Dedifferentiated amniotic fluid mesenchymal stem cell (primary cell): ENCODE results near the gene NMU.
"Not testable (repeated sequence)": the region's sequence is repeated elsewhere in the genome, so short reads cannot be mapped to it uniquely, and the experiment has no call there.

ENCODE experiments used
- DNase-seq: peaks from one replicate; pipeline ENCODE4 v3.0.0-alpha.2; 2016; ENCODE audit errors: extremely low spot score

NMU gene

DNA sequence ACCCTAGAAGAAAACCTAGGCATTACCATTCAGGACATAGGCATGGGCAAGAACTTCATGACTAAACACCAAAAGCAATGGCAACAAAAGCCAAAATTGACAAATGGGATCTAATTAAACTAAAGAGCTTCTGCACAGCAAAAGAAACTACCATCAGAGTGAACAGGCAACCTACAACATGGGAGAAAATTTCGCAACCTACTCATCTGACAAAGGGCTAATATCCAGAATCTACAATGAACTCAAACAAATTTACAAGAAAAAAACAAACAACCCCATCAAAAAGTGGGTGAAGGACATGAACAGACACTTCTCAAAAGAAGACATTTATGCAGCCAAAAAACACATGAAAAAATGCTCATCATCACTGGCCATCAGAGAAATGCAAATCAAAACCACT lies 12.0 kb downstream of the NMU start:
- DNase-seq = not testable (repeated sequence)

DNA sequence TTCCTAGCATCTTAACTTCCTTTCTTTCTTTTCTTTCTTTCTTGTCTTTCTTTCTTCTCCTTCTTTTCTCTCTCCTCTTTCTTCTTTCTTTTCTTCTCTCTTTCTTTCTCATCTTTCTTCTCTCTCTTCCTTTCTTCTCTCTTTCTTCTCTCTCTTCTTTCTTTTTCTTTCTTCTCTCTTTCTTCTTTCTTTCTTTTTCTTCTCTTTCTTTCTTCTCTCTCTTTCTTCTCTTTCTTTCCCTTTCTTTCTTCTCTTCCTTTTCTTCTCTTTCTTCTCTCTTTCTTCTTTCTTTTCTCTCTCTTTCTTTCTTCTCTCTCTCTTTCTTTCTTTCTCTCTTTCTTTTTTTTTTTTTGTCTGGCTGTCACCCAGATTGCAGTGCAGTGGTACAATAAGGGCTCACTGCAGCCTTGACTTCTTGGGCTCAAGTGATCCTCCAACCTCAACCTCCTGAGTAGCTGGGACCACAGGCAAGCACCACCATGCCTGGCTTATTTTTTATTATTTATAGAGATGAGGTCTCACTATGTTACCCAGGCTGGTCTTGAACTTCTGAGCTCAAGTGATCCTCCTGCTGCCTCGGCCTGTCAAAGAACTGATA lies 17.5 kb downstream of the NMU start:
- no peak for DNase-seq

DNA sequence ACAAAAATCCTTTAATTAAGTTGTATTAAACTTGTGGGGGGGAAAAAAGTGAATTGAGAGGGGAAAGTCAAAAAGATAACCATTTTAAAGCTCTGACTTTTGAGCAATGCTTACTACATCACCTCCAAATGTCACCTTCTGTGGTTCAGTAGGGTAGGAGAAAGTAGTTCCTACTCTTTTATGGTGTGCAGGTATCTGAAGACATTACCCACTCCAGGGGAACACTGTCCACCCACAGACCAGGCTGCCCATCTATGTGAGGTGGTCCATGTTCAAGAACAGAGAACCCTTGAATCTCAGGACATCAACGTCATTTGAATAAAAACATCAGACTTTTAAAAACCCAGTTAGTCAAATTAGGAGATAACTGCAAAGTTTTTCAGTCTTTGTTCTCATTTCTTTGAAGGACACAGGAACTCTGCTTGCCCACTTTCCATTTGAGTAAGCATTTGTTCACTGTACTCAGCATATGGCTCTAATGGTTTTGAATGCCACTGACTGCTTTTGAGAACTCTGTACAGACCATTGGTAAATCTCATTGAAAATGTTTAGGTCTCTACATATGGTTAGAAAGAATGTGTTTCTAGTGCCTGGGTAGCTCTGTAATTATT lies 18.4 kb downstream of the NMU start:
- no peak for DNase-seq

GRCh38 chr4:55615008-55615407 lies 21.1 kb downstream of the NMU start:
- DNase-seq = no peak

DNA sequence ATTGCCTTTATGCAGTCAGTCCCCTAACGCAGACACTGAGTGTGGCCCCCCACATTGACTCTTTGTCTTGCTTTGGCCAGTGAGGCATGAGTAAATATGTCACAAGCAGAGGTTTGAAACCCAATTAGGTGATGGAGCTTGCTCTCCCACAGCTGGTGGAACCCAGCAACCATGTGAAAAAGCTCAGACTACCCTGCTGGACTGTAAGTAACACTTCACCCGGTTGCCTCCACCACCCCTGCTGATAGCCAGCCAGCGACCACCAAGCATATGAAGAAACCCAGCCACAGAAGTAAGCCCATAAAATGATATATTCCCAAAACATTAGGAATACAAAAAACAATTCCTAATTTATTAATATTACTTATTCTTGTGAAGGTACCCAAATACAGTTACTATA lies 22.5 kb downstream of the NMU start:
- DNase-seq = no peak

GRCh38 chr4:55612341-55612740 lies 23.8 kb downstream of the NMU start:
- DNase-seq = no peak

DNA sequence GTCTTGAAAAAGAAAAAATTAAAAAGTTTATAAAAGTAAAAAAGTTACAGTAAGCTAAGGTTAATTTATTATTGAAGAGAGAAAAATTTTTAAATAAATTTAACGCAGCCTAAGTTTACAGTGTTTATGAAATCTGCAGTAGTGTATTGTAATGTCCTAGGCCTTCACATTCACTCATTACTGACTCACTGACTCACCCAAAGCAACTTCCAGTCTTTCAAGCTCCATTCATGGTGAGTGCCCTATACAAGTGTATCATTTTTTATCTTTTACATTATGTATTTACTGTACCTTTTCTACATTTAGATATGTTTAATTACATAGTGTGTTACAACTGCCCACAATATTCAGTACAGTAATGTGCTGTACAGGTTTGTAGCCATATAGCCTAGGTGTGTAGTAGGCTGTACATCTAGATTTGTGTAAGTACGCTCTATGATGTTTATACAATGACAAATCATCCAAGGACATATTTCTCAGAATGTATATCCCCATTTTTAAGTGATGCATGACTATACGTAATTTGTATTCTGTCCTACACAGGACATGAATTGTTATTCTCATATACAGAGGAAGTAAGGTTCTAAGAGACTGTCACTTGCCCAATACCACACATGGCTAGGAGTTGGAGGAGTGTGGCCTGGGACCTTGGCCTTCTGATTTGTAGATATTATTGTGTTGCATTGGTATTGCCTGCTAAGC lies 24.6 kb downstream of the NMU start:
- DNase-seq = no peak

DNA sequence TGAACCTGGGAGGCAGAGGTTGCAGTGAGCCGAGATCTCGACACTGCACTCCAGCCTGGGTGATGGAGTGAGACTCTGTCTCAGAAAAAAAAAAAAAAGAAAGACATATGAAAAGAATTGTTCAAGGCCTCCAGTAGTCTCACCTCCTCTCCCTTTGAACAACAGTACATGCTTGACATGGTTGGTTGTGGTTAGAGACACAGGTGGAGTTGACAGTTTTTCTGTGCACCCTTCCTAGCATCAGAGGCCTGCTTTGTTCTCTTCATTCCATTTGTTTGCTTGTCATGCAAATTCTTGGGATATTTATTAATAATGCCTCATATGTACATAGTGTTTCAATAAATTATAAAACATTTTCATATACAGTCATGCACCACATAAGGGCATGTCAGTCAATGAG lies 25.7 kb downstream of the NMU start:
- no peak for DNase-seq

- DNase-seq = no peak
These were observed 26.7 kb downstream of the NMU start for GRCh38 chr4:55609393-55609866.

DNA sequence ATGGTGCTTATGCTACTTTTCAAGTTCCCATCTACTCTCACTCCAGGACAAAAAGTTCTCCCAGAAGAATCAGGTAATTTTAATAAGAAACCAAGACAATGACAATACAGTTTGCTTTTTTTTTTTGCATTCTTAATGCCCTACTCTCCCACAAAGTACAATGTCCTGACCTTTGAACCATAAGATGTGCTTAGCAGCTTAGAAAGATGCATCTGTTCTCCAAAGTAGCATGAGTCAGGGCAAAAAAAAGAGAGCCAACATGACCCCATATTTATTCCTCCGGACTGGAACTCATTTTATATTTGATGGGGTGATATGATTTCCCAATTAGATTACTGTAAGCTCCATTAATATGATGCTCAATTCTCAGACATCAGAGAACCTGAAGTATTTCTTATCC lies 27.5 kb downstream of the NMU start:
- no peak for DNase-seq

GRCh38 chr4:55604996-55605395 lies 31.1 kb downstream of the NMU start:
- DNase-seq = no peak

GRCh38 chr4:55600640-55601039 lies 35.5 kb downstream of the NMU start:
- no peak for DNase-seq

DNA sequence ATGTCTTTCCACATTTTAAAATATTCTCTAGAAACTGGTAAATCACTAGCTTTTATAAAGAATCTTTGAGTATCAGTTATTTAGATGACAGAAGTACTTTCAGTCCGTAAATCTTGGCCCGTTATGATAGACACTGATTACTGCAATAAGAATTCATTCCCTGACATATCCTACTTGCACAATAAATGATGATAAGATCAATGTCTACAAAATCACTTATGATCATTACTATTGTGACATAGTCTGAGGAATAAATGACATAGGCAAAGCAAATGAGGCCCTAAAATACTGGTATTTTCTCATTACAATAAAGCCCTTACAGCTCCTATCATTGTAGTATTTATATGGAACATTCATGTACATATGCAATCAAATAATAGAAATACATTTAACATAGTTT lies 37.5 kb downstream of the NMU start:
- DNase-seq = no peak

GRCh38 chr4:55592014-55592413 lies 44.1 kb downstream of the NMU start, which contains the start of gene PDCL2:
PDCL2 (minus strand) TSS chr4:55592245; CDS start chr4:55592109, 136 bp downstream.
- DNase-seq = no peak

DNA sequence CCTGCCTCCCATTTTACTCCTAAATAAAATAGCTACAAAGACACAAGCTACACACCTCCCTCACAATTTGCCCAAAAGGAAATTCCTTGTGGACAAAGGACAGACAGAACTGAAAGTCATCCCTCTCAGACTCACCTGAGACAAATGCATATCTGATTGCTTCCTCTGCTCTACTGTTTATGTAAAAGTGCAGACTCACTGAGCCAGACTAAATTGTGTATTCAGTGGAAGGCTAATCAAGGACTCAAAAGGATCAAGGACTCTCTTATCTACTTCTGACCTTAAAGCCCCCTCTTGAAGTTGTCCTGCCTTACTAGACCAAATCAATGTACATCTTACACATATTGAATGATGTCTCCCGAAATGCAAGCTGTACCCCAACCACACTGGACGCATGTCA lies 47.9 kb downstream of the NMU start:
- DNase-seq = no peak

DNA sequence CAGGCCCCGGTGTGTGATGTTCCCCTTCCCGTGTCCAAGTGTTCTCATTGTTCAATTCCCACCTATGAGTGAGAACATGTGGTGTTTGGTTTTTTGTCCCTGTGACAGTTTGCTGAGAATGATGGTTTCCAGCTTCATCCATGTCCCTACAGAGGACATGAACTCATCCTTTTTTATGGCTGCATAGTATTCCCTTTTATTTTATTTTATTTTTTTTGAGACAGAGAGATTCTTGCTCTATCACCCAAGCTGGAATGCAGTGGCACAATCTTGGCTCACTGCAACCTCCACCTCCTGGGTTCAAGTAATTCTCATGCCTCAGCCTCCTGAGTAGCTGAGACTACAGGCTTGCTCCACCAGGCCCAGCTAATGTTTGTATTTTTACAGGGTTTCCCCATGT lies 53.3 kb downstream of the NMU start:
- DNase-seq = not testable (repeated sequence)

- DNase-seq = no peak
These were observed 57.6 kb downstream of the NMU start for GRCh38 chr4:55578341-55579010.

GRCh38 chr4:55575513-55575912 lies 60.6 kb downstream of the NMU start:
- DNase-seq = no peak

DNA sequence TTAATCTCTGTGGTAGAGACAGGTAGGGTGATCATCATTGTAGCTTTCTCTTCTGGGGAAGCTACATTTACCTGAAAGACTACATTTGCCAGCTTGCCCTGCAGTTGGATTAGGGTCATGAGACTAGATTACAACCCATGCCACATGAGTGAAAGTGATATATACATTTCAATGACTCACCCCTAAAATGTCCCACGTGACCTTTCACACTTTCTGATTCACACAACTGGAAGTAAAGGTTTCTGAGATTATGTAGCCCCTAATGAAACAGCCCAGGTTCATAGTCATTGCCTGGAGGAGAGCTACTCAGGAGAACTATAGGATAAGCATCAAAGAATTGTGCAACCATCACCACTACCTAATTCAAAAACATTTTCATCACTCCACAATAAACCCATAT lies 61.8 kb downstream of the NMU start:
- DNase-seq = no peak

- DNase-seq = no peak
These were observed 64.3 kb downstream of the NMU start for GRCh38 chr4:55571806-55572205.

DNA sequence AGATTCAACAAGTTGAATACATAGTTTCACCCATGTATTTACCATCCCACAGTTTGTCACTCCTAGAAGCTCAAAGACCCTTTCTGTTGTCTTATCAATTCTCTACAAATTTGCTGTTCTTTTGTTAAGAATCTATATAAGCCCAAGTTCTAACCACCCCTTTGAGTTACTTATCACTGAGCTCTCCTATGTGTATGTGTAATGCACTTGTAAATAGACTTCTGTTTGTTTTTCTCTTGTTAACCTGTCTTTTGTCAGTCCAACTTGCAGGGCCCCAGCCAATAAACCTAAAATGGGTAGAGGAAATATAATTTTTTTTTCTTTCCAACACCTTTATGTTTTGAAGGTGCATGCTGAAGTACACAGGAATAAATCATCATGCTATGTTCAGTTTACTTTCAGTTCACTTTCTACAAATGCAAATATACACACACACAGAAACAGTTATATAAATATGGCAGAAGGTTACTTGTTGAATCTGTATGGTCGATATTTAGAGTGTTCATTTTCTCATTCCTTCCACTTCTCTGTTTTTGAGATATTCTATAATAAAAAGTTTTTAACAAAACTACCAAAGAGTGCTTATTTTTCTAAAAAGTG lies 67.1 kb downstream of the NMU start:
- DNase-seq = no peak

DNA sequence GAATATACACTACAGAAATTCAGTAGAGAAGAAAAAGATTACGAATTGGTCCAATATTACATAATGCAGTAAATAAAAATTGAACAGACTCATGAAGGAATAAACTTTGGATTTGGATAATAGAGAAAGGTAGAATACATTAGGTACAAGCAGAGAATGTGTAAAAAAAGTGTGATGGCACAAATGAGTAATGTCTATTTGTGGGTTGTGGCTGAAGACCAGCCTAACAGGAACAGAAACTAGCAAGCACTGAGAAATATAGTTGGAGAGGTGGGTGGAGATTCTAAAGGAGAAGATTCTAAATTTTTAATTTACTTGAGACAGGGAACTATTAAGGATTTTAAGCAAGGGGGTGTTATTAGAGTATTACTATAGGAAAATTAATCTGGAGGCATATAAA lies 74.2 kb downstream of the NMU start:
- no peak for DNase-seq
